ENCODE measurements around the gene EPHB1. TPM values are rescaled to one million over a fixed set of nuclear protein-coding genes. Genes with fewer than 3 reads are reported as not detected.

EPHB1 gene
- total RNA-seq, 4 donors from 2014 or later: 0.30 to 5.3 (median 2.6) TPM

DNA sequence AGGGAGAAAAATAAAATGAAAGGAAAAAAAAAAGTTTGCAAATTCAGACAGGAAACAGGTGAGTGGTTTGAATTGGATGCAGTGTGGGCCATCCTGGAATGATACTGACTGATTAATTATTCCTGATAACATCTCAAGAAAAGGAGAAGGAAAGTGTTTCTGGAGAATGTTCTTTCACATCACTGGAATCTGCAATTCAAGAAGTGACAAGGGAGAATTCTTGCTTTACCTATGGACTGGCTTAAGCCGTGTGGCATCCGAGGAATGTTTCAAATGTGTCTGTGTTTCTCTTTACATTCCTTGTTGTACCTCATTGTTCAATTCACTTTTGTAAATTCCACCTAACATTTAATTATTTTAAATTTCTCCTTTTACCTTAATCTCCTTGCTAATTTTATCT, 465.0 kb downstream of the EPHB1 start:
- Histone ChIP-seq H3K4me3 (no peak overlapping the region), H3K27ac (no peak overlapping the region), H3K9me3 (no peaks in the 10 kb centered on the region), H3K27me3 (no peaks in the 10 kb centered on the region), H3K36me3 (no peaks in the 10 kb centered on the region), H3K4me1 (no peaks in the 10 kb centered on the region)
- no peak for DNase-seq (ENCODE audit: low spot score in 2 of 2)
- WGBS, 2 donors: 76 to 84% methylated on average over 2 of the region's 2 CpGs
- TF ChIP-seq EP300 (IDR thresholded peaks at IDR 0.05) (no peak), POLR2A (IDR thresholded peaks at IDR 0.05) (no peak)
- TF ChIP-seq, protein P1, sequence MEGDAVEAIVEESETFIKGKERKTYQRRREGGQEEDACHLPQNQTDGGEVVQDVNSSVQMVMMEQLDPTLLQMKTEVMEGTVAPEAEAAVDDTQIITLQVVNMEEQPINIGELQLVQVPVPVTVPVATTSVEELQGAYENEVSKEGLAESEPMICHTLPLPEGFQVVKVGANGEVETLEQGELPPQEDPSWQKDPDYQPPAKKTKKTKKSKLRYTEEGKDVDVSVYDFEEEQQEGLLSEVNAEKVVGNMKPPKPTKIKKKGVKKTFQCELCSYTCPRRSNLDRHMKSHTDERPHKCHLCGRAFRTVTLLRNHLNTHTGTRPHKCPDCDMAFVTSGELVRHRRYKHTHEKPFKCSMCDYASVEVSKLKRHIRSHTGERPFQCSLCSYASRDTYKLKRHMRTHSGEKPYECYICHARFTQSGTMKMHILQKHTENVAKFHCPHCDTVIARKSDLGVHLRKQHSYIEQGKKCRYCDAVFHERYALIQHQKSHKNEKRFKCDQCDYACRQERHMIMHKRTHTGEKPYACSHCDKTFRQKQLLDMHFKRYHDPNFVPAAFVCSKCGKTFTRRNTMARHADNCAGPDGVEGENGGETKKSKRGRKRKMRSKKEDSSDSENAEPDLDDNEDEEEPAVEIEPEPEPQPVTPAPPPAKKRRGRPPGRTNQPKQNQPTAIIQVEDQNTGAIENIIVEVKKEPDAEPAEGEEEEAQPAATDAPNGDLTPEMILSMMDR (IDR thresholded peaks at IDR 0.05): no peak

DNA sequence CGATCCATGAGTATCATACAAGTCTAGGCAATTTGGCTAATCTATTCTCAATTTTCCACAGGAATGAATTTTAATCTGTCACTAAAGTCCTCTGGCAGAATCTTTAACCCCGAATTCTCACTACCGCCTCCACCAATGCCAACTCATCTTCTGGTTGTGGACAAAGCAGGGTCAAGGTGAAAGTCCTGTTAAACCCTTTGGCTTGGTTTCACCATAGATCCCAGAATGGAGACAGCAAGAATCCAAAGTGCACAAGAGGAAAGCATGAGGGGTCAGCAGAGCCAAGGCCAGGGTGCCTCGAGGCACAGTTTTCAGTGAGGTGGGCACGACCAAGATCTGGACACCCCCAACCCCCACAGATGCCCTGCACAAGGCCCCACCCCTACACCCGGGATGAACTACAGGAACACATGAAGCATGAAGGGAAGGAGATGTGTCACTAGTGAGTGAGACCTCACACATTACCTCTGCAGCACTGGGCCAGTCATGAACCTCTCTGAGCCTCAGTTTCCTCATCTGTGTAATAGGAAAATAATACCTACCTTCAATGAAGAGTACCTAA, 466.2 kb downstream of the EPHB1 start:
- 77 to 79% methylated on average over 6 of the region's 6 CpGs for WGBS, 2 donors
- Histone ChIP-seq H3K9me3 (no peaks in the 10 kb centered on the region), H3K27ac (no peak overlapping the region), H3K4me1 (no peaks in the 10 kb centered on the region), H3K27me3 (no peaks in the 10 kb centered on the region), H3K4me3 (no peak overlapping the region), H3K36me3 (no peaks in the 10 kb centered on the region)
- no peak for DNase-seq (ENCODE audit: low spot score in 2 of 2)
- TF ChIP-seq, protein P1 (IDR thresholded peaks at IDR 0.05): no peak
- TF ChIP-seq EP300 (IDR thresholded peaks at IDR 0.05): no peak
- TF ChIP-seq POLR2A (IDR thresholded peaks at IDR 0.05): no peak

DNA sequence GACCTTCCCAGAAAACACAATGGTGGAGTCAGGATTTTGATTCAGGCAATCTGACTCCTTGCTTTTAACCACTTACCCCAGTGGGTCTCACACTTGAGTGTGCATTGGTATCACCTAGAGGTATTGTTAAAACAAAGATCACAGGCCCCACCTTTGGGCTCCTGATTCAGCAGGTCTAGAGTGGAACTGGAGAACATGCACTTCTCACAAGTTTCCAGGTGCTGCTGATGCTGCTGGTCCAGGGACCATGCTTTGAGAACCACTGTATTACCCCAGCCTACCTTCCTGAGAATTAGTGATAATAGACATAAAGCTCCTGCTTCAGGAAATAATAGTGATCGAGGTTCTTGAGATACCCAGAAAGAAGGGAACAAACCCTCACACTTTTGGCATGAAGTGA, 466.9 kb downstream of the EPHB1 start:
- H3K9me3 ChIP-seq: no peaks in the 10 kb centered on the region
- no peak for DNase-seq (ENCODE audit: low spot score in 2 of 2)
- TF ChIP-seq POLR2A (IDR thresholded peaks at IDR 0.05) (no peak), EP300 (IDR thresholded peaks at IDR 0.05) (no peak)
- TF ChIP-seq, protein P1 (IDR thresholded peaks at IDR 0.05): no peak
- H3K4me1 ChIP-seq: no peaks in the 10 kb centered on the region
- no peak overlapping the region for H3K4me3 ChIP-seq
- no peaks in the 10 kb centered on the region for H3K27me3 ChIP-seq
- 77 to 90% methylated on average over 1 of the region's 1 CpG for WGBS, 2 donors
- H3K27ac ChIP-seq: no peak overlapping the region
- H3K36me3 ChIP-seq: no peaks in the 10 kb centered on the region

DNA sequence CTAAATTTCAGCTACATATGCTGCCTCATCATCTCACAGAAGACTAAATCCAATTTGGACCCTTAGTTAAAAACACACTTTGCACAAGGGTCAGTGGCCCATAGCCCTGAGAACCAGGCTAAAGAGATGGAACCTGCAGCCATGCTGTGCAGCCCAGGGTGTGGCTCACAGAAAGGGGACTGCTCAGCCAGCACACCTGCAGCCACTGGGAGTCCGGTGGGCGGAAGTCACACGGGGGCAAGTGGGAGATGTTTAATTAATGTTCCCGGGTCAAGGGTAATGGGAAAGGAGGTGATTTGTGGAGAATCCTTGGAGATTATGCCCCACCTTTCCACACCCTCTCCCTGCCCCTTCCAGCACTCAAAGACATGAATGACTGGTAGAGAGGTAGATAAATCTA, 467.4 kb downstream of the EPHB1 start:
- 87 to 95% methylated on average over 4 of the region's 4 CpGs for WGBS, 2 donors
- Histone ChIP-seq H3K4me3 (no peak overlapping the region), H3K36me3 (no peaks in the 10 kb centered on the region), H3K4me1 (no peaks in the 10 kb centered on the region), H3K9me3 (no peaks in the 10 kb centered on the region), H3K27ac (no peak overlapping the region), H3K27me3 (no peaks in the 10 kb centered on the region)
- TF ChIP-seq EP300 (IDR thresholded peaks at IDR 0.05): no peak
- TF ChIP-seq, protein P1 (IDR thresholded peaks at IDR 0.05): no peak
- TF ChIP-seq POLR2A (IDR thresholded peaks at IDR 0.05): no peak
- DNase-seq (ENCODE audit: low spot score in 2 of 2): no peak

DNA sequence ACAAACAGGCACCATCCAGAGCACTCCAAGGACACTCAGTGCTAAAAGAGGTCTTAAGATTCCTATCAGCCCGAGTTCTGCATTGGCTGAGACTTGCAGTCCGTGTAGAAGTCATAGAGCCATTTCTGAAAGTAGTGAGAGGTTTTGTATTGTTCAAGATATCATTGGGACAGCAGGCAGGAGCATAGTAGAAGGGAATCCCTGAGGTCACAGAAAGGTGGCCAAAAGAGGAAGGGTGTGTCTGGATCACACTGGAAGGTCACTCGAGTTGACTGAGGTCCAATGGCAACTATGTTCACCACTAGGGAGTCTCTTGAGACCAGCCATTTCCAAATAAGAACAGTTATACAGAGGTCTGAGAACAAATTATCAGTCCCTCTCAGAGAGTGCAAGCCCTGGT, 468.3 kb downstream of the EPHB1 start:
- TF ChIP-seq EP300 (IDR thresholded peaks at IDR 0.05) (no peak), POLR2A (IDR thresholded peaks at IDR 0.05) (no peak)
- TF ChIP-seq, protein P1 (IDR thresholded peaks at IDR 0.05): no peak
- Histone ChIP-seq H3K9me3 (no peaks in the 10 kb centered on the region), H3K27me3 (no peaks in the 10 kb centered on the region), H3K27ac (no peak overlapping the region), H3K4me3 (no peak overlapping the region), H3K4me1 (no peaks in the 10 kb centered on the region), H3K36me3 (no peaks in the 10 kb centered on the region)
- no peak for DNase-seq (ENCODE audit: low spot score in 2 of 2)
- WGBS, 2 donors: 56 to 61% methylated on average over 3 of the region's 3 CpGs
